Measurements from ENCODE around the gene PFKFB3.

The PFKFB3 gene

GRCh38 chr10:6215241-6215640, 12.5 kb downstream of the PFKFB3 start:
- TF ChIP-seq EZH2phosphoT487 (conservative IDR thresholded peaks at IDR 0.05; ENCODE audit: low read length): no peak
- Histone ChIP-seq H3K9me3 (ENCODE audit: insufficient read depth, low read length) (no peaks in the 10 kb centered on the region), H3K36me3 (ENCODE audit: low read length) (peaks cover 16% of the 10 kb centered on the region; the same call in 1 of the 2 replicates)

DNA sequence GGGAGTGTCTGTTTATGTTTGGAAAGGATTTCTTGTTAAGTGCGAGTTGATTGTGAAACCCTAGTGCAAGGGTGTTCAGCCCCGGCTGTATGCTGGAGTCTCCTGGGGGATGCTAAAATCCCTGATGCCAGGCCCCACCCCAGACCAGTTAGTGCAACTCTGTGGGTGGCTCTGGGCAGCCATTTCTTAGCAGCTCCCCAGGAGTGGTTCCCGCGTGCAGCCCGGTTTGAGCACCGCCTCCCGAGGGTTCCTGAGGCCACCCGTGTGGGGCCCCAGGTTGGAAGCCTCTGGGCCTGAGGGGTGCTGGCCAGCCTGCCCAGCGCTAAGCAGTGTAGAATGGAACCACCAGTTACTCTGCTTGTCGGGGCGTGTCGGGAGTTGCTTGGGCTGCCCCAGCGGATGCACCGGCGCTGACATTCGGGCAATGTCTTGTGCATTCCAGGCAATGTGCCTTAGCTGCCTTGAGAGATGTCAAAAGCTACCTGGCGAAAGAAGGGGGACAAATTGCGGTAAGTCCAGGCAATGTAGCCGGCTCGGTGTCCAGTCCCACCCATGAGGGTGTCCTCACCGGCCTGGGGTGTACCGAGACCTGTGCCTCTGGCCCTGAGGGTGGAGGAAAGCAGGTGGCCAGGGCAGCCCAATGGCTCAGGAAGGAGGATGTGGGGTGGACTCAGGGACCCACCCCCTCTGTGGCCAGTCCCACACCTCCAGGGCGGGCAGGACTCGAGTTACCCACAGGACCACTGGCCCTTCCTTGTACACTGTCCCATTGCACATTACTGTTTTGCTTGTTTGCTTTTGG, 13.2 kb downstream of the PFKFB3 start:
- no peak overlapping the region for H2AFZ ChIP-seq (ENCODE audit: low read depth, low read length, severe bottlenecking)

More at GRCh38 chr10:6215241-6215640, 12.5 kb downstream of the PFKFB3 start:
- no peak overlapping the region for H3K9ac ChIP-seq (ENCODE audit: low read length)
- H3K27ac ChIP-seq (ENCODE audit: low read depth, low read length): no peak overlapping the region
- H3K27me3 ChIP-seq (ENCODE audit: low read length): no peaks in the 10 kb centered on the region
- no peak overlapping the region for H3K4me3 ChIP-seq (ENCODE audit: insufficient read depth, low read length, poor library complexity, severe bottlenecking)
- no peak overlapping the region for H2AFZ ChIP-seq (ENCODE audit: low read depth, low read length, severe bottlenecking)
- no peaks in the 10 kb centered on the region for H3F3A ChIP-seq (ENCODE audit: insufficient read depth)
- H3K9me2 ChIP-seq (replicated peaks; ENCODE audit: insufficient read depth, low read length): no peaks in the 10 kb centered on the region
- no peak overlapping the region for H3K4me2 ChIP-seq (ENCODE audit: low read depth, low read length, poor library complexity, severe bottlenecking)
- H3K79me2 ChIP-seq (ENCODE audit: insufficient read depth, low read length): peaks cover 30% of the 10 kb centered on the region
- H4K20me1 ChIP-seq (ENCODE audit: low read depth, low read length): peaks cover 6% of the 10 kb centered on the region; the same call in 1 of the 2 replicates

GRCh38 chr10:6216916-6217315, 14.2 kb downstream of the PFKFB3 start:
- Histone ChIP-seq H2AFZ (ENCODE audit: low read depth, low read length, severe bottlenecking) (no peak overlapping the region), H3K9ac (ENCODE audit: low read length) (no peak overlapping the region), H4K20me1 (ENCODE audit: low read depth, low read length) (peaks cover 5% of the 10 kb centered on the region; the same call in 1 of the 2 replicates), H3K27me3 (ENCODE audit: low read length) (no peaks in the 10 kb centered on the region), H3K36me3 (ENCODE audit: low read length) (peaks cover 16% of the 10 kb centered on the region; the same call in 1 of the 2 replicates), H3K79me2 (ENCODE audit: insufficient read depth, low read length) (peaks cover 18% of the 10 kb centered on the region), H3K4me3 (ENCODE audit: insufficient read depth, low read length, poor library complexity, severe bottlenecking) (no peak overlapping the region), H3K27ac (ENCODE audit: low read depth, low read length) (no peak overlapping the region), H3F3A (ENCODE audit: insufficient read depth) (no peaks in the 10 kb centered on the region), H3K9me2 (replicated peaks; ENCODE audit: insufficient read depth, low read length) (no peaks in the 10 kb centered on the region), H3K9me3 (ENCODE audit: insufficient read depth, low read length) (no peaks in the 10 kb centered on the region), H3K4me2 (ENCODE audit: low read depth, low read length, poor library complexity, severe bottlenecking) (no peak overlapping the region)
- TF ChIP-seq CTCF (IDR thresholded peaks at IDR 0.05; ENCODE audit: insufficient read depth, low read length, poor library complexity, severe bottlenecking) (no peak), EZH2phosphoT487 (conservative IDR thresholded peaks at IDR 0.05; ENCODE audit: low read length) (no peak)

More for the DNA sequence above, 13.2 kb downstream of the PFKFB3 start:
- H3K4me3 ChIP-seq (ENCODE audit: insufficient read depth, low read length, poor library complexity, severe bottlenecking): no peak overlapping the region
- peaks cover 16% of the 10 kb centered on the region; the same call in 1 of the 2 replicates for H3K36me3 ChIP-seq (ENCODE audit: low read length)
- no peak overlapping the region for H3K9ac ChIP-seq (ENCODE audit: low read length)
- no peak overlapping the region for H3K4me2 ChIP-seq (ENCODE audit: low read depth, low read length, poor library complexity, severe bottlenecking)
- no peak for TF ChIP-seq EZH2phosphoT487 (conservative IDR thresholded peaks at IDR 0.05; ENCODE audit: low read length)
- no peak for TF ChIP-seq CTCF (IDR thresholded peaks at IDR 0.05; ENCODE audit: insufficient read depth, low read length, poor library complexity, severe bottlenecking)
- no peaks in the 10 kb centered on the region for H3K9me3 ChIP-seq (ENCODE audit: insufficient read depth, low read length)
- H3F3A ChIP-seq (ENCODE audit: insufficient read depth): no peaks in the 10 kb centered on the region
- no peaks in the 10 kb centered on the region for H3K27me3 ChIP-seq (ENCODE audit: low read length)
- H4K20me1 ChIP-seq (ENCODE audit: low read depth, low read length): peaks cover 6% of the 10 kb centered on the region; the same call in 1 of the 2 replicates
- H3K9me2 ChIP-seq (replicated peaks; ENCODE audit: insufficient read depth, low read length): no peaks in the 10 kb centered on the region
- H3K27ac ChIP-seq (ENCODE audit: low read depth, low read length): no peak overlapping the region
- peaks cover 28% of the 10 kb centered on the region for H3K79me2 ChIP-seq (ENCODE audit: insufficient read depth, low read length)

- Histone ChIP-seq H3K9me2 (replicated peaks; ENCODE audit: insufficient read depth, low read length) (no peaks in the 10 kb centered on the region), H4K20me1 (ENCODE audit: low read depth, low read length) (0 out of 2 replicates have a peak, but pooled peaks cover under 1% of the 10 kb centered on the region), H2AFZ (ENCODE audit: low read depth, low read length, severe bottlenecking) (no peak overlapping the region), H3F3A (ENCODE audit: insufficient read depth) (no peaks in the 10 kb centered on the region), H3K4me3 (ENCODE audit: insufficient read depth, low read length, poor library complexity, severe bottlenecking) (no peak overlapping the region), H3K9me3 (ENCODE audit: insufficient read depth, low read length) (no peaks in the 10 kb centered on the region), H3K79me2 (ENCODE audit: insufficient read depth, low read length) (peaks cover 11% of the 10 kb centered on the region), H3K36me3 (ENCODE audit: low read length) (peaks cover 16% of the 10 kb centered on the region; the same call in 1 of the 2 replicates), H3K27ac (ENCODE audit: low read depth, low read length) (no peak overlapping the region), H3K4me2 (ENCODE audit: low read depth, low read length, poor library complexity, severe bottlenecking) (no peak overlapping the region), H3K27me3 (ENCODE audit: low read length) (no peaks in the 10 kb centered on the region), H3K9ac (ENCODE audit: low read length) (no peak overlapping the region)
- TF ChIP-seq EZH2phosphoT487 (conservative IDR thresholded peaks at IDR 0.05; ENCODE audit: low read length) (no peak), CTCF (IDR thresholded peaks at IDR 0.05; ENCODE audit: insufficient read depth, low read length, poor library complexity, severe bottlenecking) (no peak)
Measured at GRCh38 chr10:6217611-6218010, 14.9 kb downstream of the PFKFB3 start.

Measured in SU-DHL-6 (cell line).